Activated CD8-positive, alpha-beta T cell treated with anti-CD3 and anti-CD28 coated beads for 36 hours (primary cell): ENCODE data around the gene ACSL5. TPM values are rescaled to one million over a fixed set of nuclear protein-coding genes. Genes with fewer than 3 reads are reported as not detected.

ENCODE experiments used
- ATAC-seq: fragments of 200-7000 bp; cut with Tn5 transposase; one replicate; pipeline ENCODE4 v1.10.0; 2021; ENCODE audit warnings: mild to moderate bottlenecking, moderate library complexity
- CTCF ChIA-PET: fragments of 350-600 bp; sonication (Branson Sonifier 250); formaldehyde crosslinking; loops from one replicate; lab custom pipeline; 2021; ENCODE audit warnings: antibody characterized with exemption; lab: Charles Lee
- POLR2A ChIA-PET: fragments of 350-600 bp; sonication (Branson Sonifier 250); formaldehyde crosslinking; loops from one replicate; lab custom pipeline; 2021; ENCODE audit warnings: antibody characterized with exemption; lab: Charles Lee
- DNase-seq: peaks from one replicate; pipeline ENCODE4 v3.0.0-alpha.2; 2020
- H3K27ac Mint-ChIP-seq: one replicate; pipeline ENCODE4 v1.8.0; 2021; ENCODE audit warnings: mild to moderate bottlenecking, mixed read lengths
- H3K27me3 Mint-ChIP-seq: one replicate; pipeline ENCODE4 v1.8.0; 2021; ENCODE audit warnings: mixed read lengths
- H3K36me3 Mint-ChIP-seq: one replicate; pipeline ENCODE4 v1.8.0; 2021; ENCODE audit warnings: low read depth, mixed read lengths
- H3K4me1 Mint-ChIP-seq: one replicate; pipeline ENCODE4 v1.8.0; 2021; ENCODE audit warnings: low read depth, mixed read lengths
- H3K4me3 Mint-ChIP-seq: one replicate; pipeline ENCODE4 v1.8.0; 2021; ENCODE audit warnings: mild to moderate bottlenecking, moderate library complexity, mixed read lengths
- H3K9me3 Mint-ChIP-seq: one replicate; pipeline ENCODE4 v1.8.0; 2021; ENCODE audit warnings: mixed read lengths
- intact Hi-C: fragments of 100-400 bp; cut with micrococcal nuclease; formaldehyde crosslinking; loops from one replicate; pipeline ENCODE4 v1.10.0; 2022
- total RNA-seq, 2 experiments: library from RNA; stranded (reverse); gene quantifications; one replicate each; pipeline ENCODE4 v1.2.3, GENCODE V29; 2021
- TF ChIP-seq, protein P1 (sequence below): fragments of 200-600 bp; IDR thresholded peaks from one replicate; pipeline ENCODE4 v1.8.0; 2022; ENCODE audit warnings: antibody characterized with exemption, mild to moderate bottlenecking

Gene ACSL5
- total RNA-seq, 2 experiments from 2014 or later: 33.7 to 34.1 TPM

DNA sequence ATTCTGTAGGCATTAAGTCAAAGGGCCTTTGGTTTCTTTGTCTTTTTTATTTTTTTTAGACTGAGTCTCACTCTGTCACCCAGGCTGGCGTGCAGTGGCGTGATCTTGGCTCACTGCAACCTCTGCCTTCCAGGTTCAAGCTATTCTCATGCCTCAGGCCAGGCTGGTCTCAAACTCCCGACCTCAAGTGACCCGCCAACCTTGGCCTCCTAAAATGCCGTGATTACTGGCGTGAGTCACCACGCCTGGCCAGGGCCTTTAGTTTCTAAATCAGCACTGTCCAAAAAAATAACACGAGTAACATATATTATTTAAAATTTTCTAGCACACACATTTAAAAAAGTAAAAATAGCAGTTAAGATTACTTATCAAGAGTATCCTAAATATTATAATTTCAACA is 11.1 kb upstream of the ACSL5 start:
- ATAC-seq: no peak
- Mint-ChIP-seq H3K27me3 (no peaks in the 10 kb centered on the region), H3K4me3 (no peak overlapping the region), H3K4me1 (no peaks in the 10 kb centered on the region), H3K9me3 (no peaks in the 10 kb centered on the region), H3K36me3 (no peaks in the 10 kb centered on the region), H3K27ac (no peak overlapping the region)
- ChIA-PET POLR2A (no interaction called here), CTCF (no interaction called here)
- DNase-seq: no peak
- TF ChIP-seq, protein P1, sequence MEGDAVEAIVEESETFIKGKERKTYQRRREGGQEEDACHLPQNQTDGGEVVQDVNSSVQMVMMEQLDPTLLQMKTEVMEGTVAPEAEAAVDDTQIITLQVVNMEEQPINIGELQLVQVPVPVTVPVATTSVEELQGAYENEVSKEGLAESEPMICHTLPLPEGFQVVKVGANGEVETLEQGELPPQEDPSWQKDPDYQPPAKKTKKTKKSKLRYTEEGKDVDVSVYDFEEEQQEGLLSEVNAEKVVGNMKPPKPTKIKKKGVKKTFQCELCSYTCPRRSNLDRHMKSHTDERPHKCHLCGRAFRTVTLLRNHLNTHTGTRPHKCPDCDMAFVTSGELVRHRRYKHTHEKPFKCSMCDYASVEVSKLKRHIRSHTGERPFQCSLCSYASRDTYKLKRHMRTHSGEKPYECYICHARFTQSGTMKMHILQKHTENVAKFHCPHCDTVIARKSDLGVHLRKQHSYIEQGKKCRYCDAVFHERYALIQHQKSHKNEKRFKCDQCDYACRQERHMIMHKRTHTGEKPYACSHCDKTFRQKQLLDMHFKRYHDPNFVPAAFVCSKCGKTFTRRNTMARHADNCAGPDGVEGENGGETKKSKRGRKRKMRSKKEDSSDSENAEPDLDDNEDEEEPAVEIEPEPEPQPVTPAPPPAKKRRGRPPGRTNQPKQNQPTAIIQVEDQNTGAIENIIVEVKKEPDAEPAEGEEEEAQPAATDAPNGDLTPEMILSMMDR: no peak
- intact Hi-C loops: no loop called here

DNA sequence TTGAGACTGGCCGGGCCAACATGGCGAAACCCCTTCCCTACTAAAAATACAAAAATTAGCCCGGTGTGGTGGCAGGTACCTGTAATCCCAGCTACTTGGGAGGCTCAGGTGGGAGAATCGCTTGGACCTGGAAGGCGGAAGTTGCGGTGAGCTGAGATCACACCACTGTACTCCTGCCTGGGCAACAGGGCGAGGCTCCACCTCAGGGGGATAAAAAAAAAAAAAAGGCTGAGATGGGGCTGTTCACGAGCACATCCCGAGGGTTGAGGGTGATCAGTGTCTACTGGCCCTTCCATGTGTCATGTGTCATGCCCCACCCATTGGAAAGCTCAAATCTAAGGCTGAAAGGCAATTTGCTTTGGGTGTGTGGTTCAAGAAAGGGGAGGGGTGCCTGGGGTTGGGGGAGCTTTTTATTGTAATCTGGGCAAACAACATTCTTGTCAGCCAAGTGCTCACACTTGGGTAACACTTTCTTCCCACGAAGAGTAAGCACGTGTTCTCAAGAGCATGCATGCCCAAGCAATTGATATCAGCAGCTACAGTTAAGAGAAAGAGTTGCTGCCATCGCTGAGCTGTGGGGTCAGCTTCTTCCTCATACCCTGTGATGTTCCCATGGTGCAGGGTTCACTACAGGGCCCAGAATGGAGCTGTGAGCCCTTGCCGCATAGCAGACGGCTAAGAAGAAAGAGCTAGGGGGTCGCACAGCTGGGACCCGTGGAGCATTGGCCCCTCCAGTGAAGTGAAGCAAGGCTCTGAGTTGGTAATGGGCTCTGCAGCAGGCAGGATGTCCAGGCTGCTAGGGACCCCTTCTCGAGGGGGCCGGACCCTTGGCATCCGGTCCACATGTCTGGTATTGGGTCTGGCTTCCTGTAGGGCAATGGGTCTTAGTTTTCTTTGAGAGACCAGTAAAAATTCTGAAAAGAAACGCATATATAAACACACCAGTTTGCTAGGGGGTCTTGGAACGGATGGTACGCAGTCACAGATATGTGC is 9.9 kb upstream of the ACSL5 start:
- Mint-ChIP-seq H3K4me3 (no peak overlapping the region), H3K36me3 (no peaks in the 10 kb centered on the region), H3K27me3 (no peaks in the 10 kb centered on the region), H3K4me1 (no peaks in the 10 kb centered on the region), H3K9me3 (no peaks in the 10 kb centered on the region), H3K27ac (no peak overlapping the region)
- ChIA-PET CTCF (interaction anchor here (0.6 to 1.5 kb wide), 2 partner anchors 13 to 41 kb away, joined by 3 read pairs; no protein-coding TSS in a partner anchor), POLR2A (interaction anchor here (1.2 to 1.3 kb wide), 2 partner anchors 12 to 31 kb away, joined by 3 read pairs; no protein-coding TSS in a partner anchor)
- DNase-seq (no peak), ATAC-seq (no peak)
- TF ChIP-seq, protein P1: no peak
- intact Hi-C loops: no loop called here

DNA sequence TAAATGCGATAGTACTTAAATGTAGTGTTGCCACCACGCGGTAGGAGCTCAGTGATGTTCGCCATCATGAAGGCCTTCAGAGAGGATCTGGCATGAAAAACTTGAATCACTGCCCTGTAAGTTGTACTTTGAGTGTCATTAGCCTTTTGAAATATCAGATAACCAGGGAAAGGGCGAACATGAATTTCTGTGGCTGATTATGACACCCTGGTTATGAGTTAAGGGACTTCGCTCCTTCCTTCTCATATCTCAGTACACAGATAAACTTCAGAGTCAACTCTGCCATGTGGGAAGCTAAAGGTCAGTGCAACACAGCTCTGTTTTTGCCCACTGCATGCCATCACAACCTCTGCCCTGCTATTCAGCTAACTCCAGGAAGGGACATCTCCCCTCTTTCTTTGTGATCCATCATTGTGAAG is 8.9 kb upstream of the ACSL5 start:
- no peaks in the 10 kb centered on the region for H3K9me3 Mint-ChIP-seq

DNA sequence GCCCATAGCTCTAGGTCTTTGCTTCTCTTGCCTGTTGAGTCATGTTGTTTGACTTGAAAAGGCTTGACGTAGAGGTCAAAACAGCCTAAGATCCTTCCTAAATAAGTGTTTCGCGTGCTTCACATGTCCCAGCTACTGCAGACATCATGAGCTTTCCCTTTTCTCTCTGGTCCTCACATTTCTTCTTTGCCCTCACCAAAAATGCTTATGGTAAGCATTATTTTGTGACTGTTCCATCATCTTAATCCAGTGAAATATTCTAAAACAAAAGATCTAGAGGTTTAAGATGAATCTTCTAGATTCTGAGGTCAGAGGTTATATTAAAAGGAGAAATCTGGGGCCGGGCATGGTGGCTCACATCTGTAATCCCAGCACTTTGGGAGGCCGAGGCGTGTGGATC is 8.5 kb upstream of the ACSL5 start:
- ChIA-PET CTCF (interaction anchor here (1.1 to 1.5 kb wide), 2 partner anchors 10 to 12 kb away, joined by 3 read pairs; no protein-coding TSS in a partner anchor), POLR2A (interaction anchor here (0.6 kb wide), 1 partner anchor 8 kb away, joined by 3 read pairs; no protein-coding TSS in a partner anchor)
- H3K4me3 Mint-ChIP-seq: no peak overlapping the region
- no peaks in the 10 kb centered on the region for H3K9me3 Mint-ChIP-seq
- TF ChIP-seq, protein P1: no peak
- no peak for ATAC-seq
- H3K27me3 Mint-ChIP-seq: no peaks in the 10 kb centered on the region
- no peak for DNase-seq
- H3K36me3 Mint-ChIP-seq: no peaks in the 10 kb centered on the region
- intact Hi-C loops: no loop called here
- no peaks in the 10 kb centered on the region for H3K4me1 Mint-ChIP-seq
- no peak overlapping the region for H3K27ac Mint-ChIP-seq

More for the DNA sequence above, 8.9 kb upstream of the ACSL5 start:
- CTCF ChIA-PET: interaction anchor here (1.1 to 1.5 kb wide), 2 partner anchors 10 to 12 kb away, joined by 3 read pairs; no protein-coding TSS in a partner anchor
- H3K27me3 Mint-ChIP-seq: no peaks in the 10 kb centered on the region
- intact Hi-C loops: no loop called here
- TF ChIP-seq, protein P1: no peak
- no peak overlapping the region for H3K4me3 Mint-ChIP-seq
- H3K27ac Mint-ChIP-seq: no peak overlapping the region
- no peaks in the 10 kb centered on the region for H3K36me3 Mint-ChIP-seq
- no peaks in the 10 kb centered on the region for H3K4me1 Mint-ChIP-seq
- POLR2A ChIA-PET: no interaction called here
- DNase-seq (no peak), ATAC-seq (no peak)

DNA sequence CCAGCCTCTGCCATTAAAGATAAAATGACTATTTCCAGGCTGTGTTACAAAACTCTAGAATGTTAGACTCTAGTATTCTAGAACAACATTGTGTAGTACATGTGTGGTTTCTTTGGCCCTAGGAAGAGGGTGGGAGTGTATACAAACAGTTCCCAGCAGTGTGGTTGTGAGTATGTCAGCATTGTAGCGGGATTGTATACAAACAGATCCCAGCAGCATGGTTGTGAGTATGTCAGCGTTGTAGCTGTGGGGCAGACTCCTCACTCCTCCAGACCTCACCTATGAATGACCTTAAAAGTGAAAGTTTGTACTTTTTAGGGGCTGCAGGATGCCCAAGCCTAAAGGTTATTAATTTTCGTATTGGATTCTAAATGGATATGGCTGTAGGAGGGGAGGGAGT is 6.9 kb upstream of the ACSL5 start:
- no peak for DNase-seq
- Mint-ChIP-seq H3K4me1 (peaks cover 5% of the 10 kb centered on the region), H3K9me3 (peaks cover 7% of the 10 kb centered on the region), H3K27me3 (no peaks in the 10 kb centered on the region), H3K27ac (no peak overlapping the region), H3K4me3 (no peak overlapping the region), H3K36me3 (no peaks in the 10 kb centered on the region)
- TF ChIP-seq, protein P1: no peak
- ATAC-seq: no peak
- CTCF ChIA-PET: no interaction called here
- POLR2A ChIA-PET: interaction anchor here (0.8 kb wide), 1 partner anchor 22 kb away, joined by 3 read pairs; no protein-coding TSS in a partner anchor
- intact Hi-C loops: no loop called here
